HUES6 (cell line): ENCODE results near the gene UBE2G1.

ENCODE experiments used
- H3K27ac ChIP-seq: 2 replicates; pipeline ENCODE4 v1.7.0; 2013; ENCODE audit warnings: low read depth, mild to moderate bottlenecking, low read length, inconsistent platforms
- H3K27me3 ChIP-seq: 2 replicates; pipeline ENCODE4 v1.6.1; 2013; ENCODE audit warnings: low read length; ENCODE audit not compliant: control insufficient read depth, insufficient read depth
- H3K36me3 ChIP-seq: 2 replicates; pipeline ENCODE4 v1.6.1; 2013; ENCODE audit warnings: low read length; ENCODE audit not compliant: control insufficient read depth, insufficient read depth
- H3K4me1 ChIP-seq: 2 replicates; pipeline ENCODE4 v1.6.1; 2013; ENCODE audit warnings: low read length; ENCODE audit not compliant: control insufficient read depth, insufficient read depth
- H3K4me3 ChIP-seq: 2 replicates; pipeline ENCODE4 v1.5.1; 2013; ENCODE audit warnings: low read depth, low read length
- H3K9ac ChIP-seq: one replicate; pipeline ENCODE4 v1.6.1; 2013; ENCODE audit warnings: mild to moderate bottlenecking, low read length
- H3K9me3 ChIP-seq: 2 replicates; pipeline ENCODE4 v1.6.1; 2013; ENCODE audit warnings: low read depth, low read length; ENCODE audit not compliant: control insufficient read depth, insufficient read depth

UBE2G1 gene

DNA sequence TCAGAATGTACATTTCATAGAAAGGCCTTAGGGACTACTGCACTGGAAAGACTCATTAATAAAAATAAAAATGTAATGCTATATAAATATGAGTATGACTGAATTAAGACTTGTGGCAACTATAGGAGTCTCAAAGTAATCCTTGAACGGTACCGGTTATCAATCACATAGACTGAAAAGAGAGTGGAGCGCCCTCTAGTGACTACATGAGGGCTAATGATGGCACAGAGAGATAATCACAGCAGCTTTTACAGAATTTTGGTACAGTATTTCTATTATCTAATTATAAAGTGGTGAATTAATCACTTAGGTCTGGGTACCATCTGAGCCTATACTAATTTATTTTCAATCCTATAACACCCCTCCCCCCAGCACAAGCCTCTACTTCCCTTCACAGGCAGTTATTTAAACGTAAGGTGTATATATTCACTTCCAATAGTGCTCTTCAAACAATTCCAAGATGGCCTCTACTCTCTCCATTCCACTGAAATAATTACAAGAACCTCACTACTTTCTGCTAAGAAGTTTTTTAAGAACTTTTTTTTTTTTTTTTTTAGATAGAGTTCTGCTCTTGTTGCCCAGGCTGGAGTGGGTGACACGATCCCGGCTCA, 62.0 kb downstream of the UBE2G1 start:
- H3K36me3 ChIP-seq: peaks cover 51% of the 10 kb centered on the region
- no peaks in the 10 kb centered on the region for H3K9me3 ChIP-seq
- peaks cover 4% of the 10 kb centered on the region for H3K4me1 ChIP-seq
- H3K27ac ChIP-seq: no peak overlapping the region
- H3K27me3 ChIP-seq: no peaks in the 10 kb centered on the region
- no peak overlapping the region for H3K9ac ChIP-seq
- H3K4me3 ChIP-seq: no peak overlapping the region

DNA sequence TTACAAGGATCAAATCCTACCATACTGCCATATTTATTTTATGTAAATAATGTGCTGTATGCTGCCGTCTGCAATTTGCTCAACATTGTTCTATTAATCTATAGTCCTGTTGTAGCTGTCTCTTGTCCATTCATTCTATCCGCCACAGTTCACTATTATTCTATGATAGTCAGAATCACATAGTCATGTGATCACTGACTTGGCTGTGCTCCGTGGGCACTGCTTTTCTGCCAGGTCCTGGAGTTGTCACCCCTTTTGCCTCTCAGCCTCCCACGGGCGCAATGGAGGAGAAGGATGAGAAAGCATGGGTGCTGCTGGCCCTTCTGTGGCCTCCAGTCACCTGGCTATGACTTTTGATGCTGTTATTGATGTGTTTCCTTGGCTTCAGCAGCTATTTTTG, 65.4 kb downstream of the UBE2G1 start:
- no peak overlapping the region for H3K9ac ChIP-seq
- H3K9me3 ChIP-seq: no peaks in the 10 kb centered on the region
- H3K36me3 ChIP-seq: peaks cover 63% of the 10 kb centered on the region
- no peaks in the 10 kb centered on the region for H3K27me3 ChIP-seq
- no peaks in the 10 kb centered on the region for H3K4me1 ChIP-seq
- no peak overlapping the region for H3K4me3 ChIP-seq
- H3K27ac ChIP-seq: no peak overlapping the region

GRCh38 chr17:4297351-4297750, 69.1 kb downstream of the UBE2G1 start:
- H3K4me1 ChIP-seq: no peaks in the 10 kb centered on the region
- H3K27me3 ChIP-seq: no peaks in the 10 kb centered on the region
- H3K4me3 ChIP-seq: no peak overlapping the region
- H3K36me3 ChIP-seq: peaks cover 74% of the 10 kb centered on the region
- H3K27ac ChIP-seq: peak overlapping the region; percentile 6; the same call in 1 of the 2 replicates
- no peak overlapping the region for H3K9ac ChIP-seq
- H3K9me3 ChIP-seq: no peaks in the 10 kb centered on the region

GRCh38 chr17:4295686-4296085, 70.8 kb downstream of the UBE2G1 start:
- H3K9ac ChIP-seq: no peak overlapping the region
- peaks cover 73% of the 10 kb centered on the region for H3K36me3 ChIP-seq
- H3K27me3 ChIP-seq: no peaks in the 10 kb centered on the region
- no peaks in the 10 kb centered on the region for H3K4me1 ChIP-seq
- no peak overlapping the region for H3K27ac ChIP-seq
- no peak overlapping the region for H3K4me3 ChIP-seq
- H3K9me3 ChIP-seq: no peaks in the 10 kb centered on the region

DNA sequence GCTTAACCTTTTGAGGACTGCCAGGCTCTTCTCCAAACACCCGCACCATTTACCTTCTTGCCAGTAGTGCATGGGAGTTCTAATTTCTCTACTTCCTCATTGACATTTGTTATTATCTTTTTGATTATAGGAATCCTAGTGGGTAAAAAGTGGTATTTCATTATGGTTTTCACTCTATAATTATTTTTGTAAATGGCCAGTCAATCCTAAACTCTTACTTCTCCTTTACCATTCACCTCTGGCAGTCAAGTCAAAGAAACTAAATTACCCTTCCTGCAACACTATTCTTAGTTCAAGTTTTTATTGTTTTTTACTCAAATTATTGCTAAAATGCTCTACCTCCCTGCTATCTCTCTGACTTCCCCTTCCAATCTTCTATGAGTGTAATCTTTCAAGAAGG, 72.9 kb downstream of the UBE2G1 start:
- Histone ChIP-seq H3K36me3 (peaks cover 87% of the 10 kb centered on the region), H3K27ac (no peak overlapping the region), H3K4me3 (no peak overlapping the region), H3K27me3 (no peaks in the 10 kb centered on the region), H3K4me1 (no peaks in the 10 kb centered on the region), H3K9ac (no peak overlapping the region), H3K9me3 (no peaks in the 10 kb centered on the region)

- no peak overlapping the region for H3K4me3 ChIP-seq
- H3K9me3 ChIP-seq: no peaks in the 10 kb centered on the region
- H3K9ac ChIP-seq: no peak overlapping the region
- no peaks in the 10 kb centered on the region for H3K27me3 ChIP-seq
- no peak overlapping the region for H3K27ac ChIP-seq
- H3K4me1 ChIP-seq: no peaks in the 10 kb centered on the region
- H3K36me3 ChIP-seq: peaks cover 76% of the 10 kb centered on the region
These were observed 78.8 kb downstream of the UBE2G1 start for GRCh38 chr17:4287710-4288109.

DNA sequence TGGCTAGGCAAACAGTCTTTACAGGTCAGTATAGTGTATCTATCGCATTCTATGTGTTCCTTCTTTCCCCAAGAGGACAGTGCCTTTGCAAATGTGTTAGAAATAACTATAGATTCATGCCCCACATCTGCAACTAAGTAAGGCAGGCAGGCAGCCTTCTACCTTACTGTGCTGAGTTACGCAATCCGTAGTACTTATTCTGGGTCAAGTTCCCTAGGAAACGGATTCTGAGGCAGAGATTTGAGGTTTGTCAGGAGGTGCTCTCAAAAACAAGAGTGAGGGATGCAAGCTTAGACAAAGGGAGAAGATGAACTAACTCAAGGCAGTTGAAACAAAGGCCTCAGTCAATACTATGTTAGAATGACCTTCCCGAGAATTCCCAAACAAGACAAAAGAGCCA, 90.0 kb downstream of the UBE2G1 start:
- no peak overlapping the region for H3K9ac ChIP-seq
- no peaks in the 10 kb centered on the region for H3K27me3 ChIP-seq
- no peak overlapping the region for H3K27ac ChIP-seq
- H3K4me1 ChIP-seq: no peaks in the 10 kb centered on the region
- no peaks in the 10 kb centered on the region for H3K9me3 ChIP-seq
- H3K36me3 ChIP-seq: peaks cover 74% of the 10 kb centered on the region
- H3K4me3 ChIP-seq: no peak overlapping the region

- Histone ChIP-seq H3K27me3 (no peaks in the 10 kb centered on the region), H3K4me1 (no peaks in the 10 kb centered on the region), H3K27ac (no peak overlapping the region), H3K9me3 (no peaks in the 10 kb centered on the region), H3K36me3 (peaks cover 79% of the 10 kb centered on the region), H3K4me3 (no peak overlapping the region), H3K9ac (no peak overlapping the region)
These were observed 93.5 kb downstream of the UBE2G1 start for GRCh38 chr17:4272972-4273368.

GRCh38 chr17:4272213-4272971, 94.1 kb downstream of the UBE2G1 start:
- peaks cover 78% of the 10 kb centered on the region for H3K36me3 ChIP-seq
- H3K27me3 ChIP-seq: no peaks in the 10 kb centered on the region

DNA sequence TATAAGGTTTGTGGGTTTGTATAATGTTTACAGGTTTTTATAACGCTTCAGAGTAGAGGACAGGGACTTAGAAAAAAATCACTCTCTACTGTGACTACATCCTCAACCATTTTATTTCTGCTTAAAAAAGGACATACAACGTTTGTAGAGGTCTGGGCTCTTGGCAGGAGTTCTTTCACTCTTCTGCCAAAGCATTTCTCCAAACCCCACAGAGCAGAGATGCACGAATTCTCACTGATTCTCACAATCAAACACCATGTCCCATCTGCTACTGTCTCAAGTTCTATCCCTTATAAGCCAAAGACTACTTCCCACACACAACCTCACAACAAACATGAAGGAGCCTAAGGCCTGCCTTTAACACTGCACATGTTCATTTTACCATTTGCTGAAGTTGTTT, 95.7 kb downstream of the UBE2G1 start:
- no peak overlapping the region for H3K4me3 ChIP-seq
- H3K27ac ChIP-seq: no peak overlapping the region
- H3K36me3 ChIP-seq: peaks cover 66% of the 10 kb centered on the region
- no peaks in the 10 kb centered on the region for H3K9me3 ChIP-seq
- no peaks in the 10 kb centered on the region for H3K4me1 ChIP-seq
- no peaks in the 10 kb centered on the region for H3K27me3 ChIP-seq
- no peak overlapping the region for H3K9ac ChIP-seq

More at GRCh38 chr17:4272213-4272971, 94.1 kb downstream of the UBE2G1 start:
- Histone ChIP-seq H3K9me3 (no peaks in the 10 kb centered on the region), H3K27ac (no peak overlapping the region), H3K4me1 (no peaks in the 10 kb centered on the region), H3K9ac (no peak overlapping the region), H3K4me3 (no peak overlapping the region)

GRCh38 chr17:4269915-4270314, 96.6 kb downstream of the UBE2G1 start:
- H3K27me3 ChIP-seq: no peaks in the 10 kb centered on the region
- no peaks in the 10 kb centered on the region for H3K9me3 ChIP-seq
- no peak overlapping the region for H3K4me3 ChIP-seq
- no peak overlapping the region for H3K27ac ChIP-seq
- H3K36me3 ChIP-seq: peaks cover 62% of the 10 kb centered on the region
- no peak overlapping the region for H3K9ac ChIP-seq
- no peaks in the 10 kb centered on the region for H3K4me1 ChIP-seq
